ENCODE measurements around the gene TMEM108. TPM values are rescaled to one million over a fixed set of nuclear protein-coding genes. Genes with fewer than 3 reads are reported as not detected.

The TMEM108 gene
- total and polyA plus RNA-seq, 5 donors from 2014 or later: 0.11 TPM; not detected in 4

DNA sequence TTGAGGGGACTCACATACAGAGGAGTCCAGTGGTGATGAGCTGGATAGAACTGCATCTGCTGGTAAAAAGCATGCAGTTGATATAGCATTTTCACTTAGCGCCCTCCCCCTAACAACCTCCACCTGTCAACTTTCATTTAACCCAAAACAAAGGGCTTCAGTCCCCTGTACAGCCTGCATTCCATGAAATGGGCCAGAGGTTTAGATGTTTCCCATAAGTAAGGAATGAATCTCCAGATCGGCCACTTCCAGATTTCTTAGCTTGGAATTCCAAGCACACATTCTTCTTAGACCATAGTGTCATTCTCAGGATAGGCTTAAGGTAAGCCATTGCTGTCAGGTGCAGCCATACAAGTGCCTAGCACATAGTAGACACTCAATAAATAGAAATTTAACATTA lies 328.7 kb downstream of the TMEM108 start:
- DNase-seq: no peak
- H3K27ac ChIP-seq (ENCODE audit: insufficient read depth, low read length, poor library complexity, severe bottlenecking): no peak overlapping the region
- Mint-ChIP-seq H3K4me1 (peaks cover 0 to 2% (median under 1%) of the 10 kb centered on the region in 4 donors), H3K4me3 (no peak overlapping the region), H3K27me3 (no peaks in the 10 kb centered on the region), H3K9me3 (no peaks in the 10 kb centered on the region), H3K36me3 (peaks cover 4% of the 10 kb centered on the region), H3K27ac (no peak overlapping the region)
- H3K9me3 ChIP-seq (ENCODE audit: control insufficient read depth in 2 of 2, low read length in 2 of 2): no peaks in the 10 kb centered on the region
- no peak overlapping the region for H3K4me3 ChIP-seq (ENCODE audit: low read depth, low read length)
- ATAC-seq (ENCODE audit: low read depth in 2 of 2): no peak
- no peaks in the 10 kb centered on the region for H3K4me1 ChIP-seq (ENCODE audit: control insufficient read depth, insufficient read depth, low read length, poor library complexity, severe bottlenecking)
- no peaks in the 10 kb centered on the region for H3K36me3 ChIP-seq (ENCODE audit: control insufficient read depth, insufficient read depth, low read length)
- peaks cover 3% of the 10 kb centered on the region for H3K27me3 ChIP-seq (ENCODE audit: control insufficient read depth, insufficient read depth, low read length)

DNA sequence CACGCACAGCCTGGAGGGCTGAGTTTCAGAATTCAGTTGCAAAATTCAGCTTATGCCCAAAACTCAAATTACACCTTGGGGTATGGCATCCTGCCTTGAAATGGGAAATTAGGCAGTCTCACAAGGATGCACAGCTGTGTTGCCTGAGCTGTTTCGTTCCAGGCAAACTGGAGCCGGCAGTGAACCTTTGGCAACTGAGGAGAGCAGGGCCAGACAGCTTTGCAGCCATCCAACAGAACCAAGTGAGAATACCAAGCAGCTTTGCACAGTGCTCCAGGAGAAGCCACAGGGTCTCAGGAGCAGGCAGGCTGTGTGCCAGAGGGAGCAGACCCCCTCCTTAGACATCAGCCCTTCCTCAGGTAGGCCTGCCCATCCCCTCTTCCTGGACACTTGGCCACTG lies 329.2 kb downstream of the TMEM108 start:
- no peak for DNase-seq
- no peak overlapping the region for H3K4me3 ChIP-seq (ENCODE audit: low read depth, low read length)
- H3K4me3 Mint-ChIP-seq: no peak overlapping the region
- H3K4me1 Mint-ChIP-seq: peaks cover 0 to 2% (median under 1%) of the 10 kb centered on the region in 4 donors
- H3K27ac Mint-ChIP-seq: no peak overlapping the region
- no peak overlapping the region for H3K27ac ChIP-seq (ENCODE audit: insufficient read depth, low read length, poor library complexity, severe bottlenecking)
- no peaks in the 10 kb centered on the region for H3K4me1 ChIP-seq (ENCODE audit: control insufficient read depth, insufficient read depth, low read length, poor library complexity, severe bottlenecking)
- H3K9me3 ChIP-seq (ENCODE audit: control insufficient read depth in 2 of 2, low read length in 2 of 2): no peaks in the 10 kb centered on the region
- no peaks in the 10 kb centered on the region for H3K9me3 Mint-ChIP-seq
- no peak for ATAC-seq (ENCODE audit: low read depth in 2 of 2)
- H3K36me3 Mint-ChIP-seq: peaks cover 4% of the 10 kb centered on the region
- no peaks in the 10 kb centered on the region for H3K27me3 Mint-ChIP-seq
- no peaks in the 10 kb centered on the region for H3K36me3 ChIP-seq (ENCODE audit: control insufficient read depth, insufficient read depth, low read length)
- peaks cover 3% of the 10 kb centered on the region for H3K27me3 ChIP-seq (ENCODE audit: control insufficient read depth, insufficient read depth, low read length)

DNA sequence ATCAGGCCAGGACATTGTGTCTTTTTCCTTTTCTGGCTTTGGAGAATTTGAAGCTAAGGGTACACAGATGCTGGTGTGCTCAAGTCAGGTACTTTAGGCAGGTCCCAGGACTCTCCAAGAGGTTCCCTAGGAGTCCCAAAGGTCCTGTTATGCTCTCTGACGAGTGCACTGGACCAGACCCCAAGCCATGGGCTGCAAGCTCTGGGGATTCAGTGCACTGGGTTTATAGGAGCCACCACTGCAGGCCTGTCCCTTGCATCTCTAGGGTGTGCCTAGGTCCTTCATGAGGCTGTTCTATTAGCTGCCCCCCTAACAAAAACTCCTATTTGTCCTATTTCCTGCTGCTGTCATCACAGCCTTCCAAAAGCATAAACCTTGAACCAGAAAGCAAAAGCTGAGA lies 329.8 kb downstream of the TMEM108 start:
- Histone ChIP-seq H3K27ac (ENCODE audit: insufficient read depth, low read length, poor library complexity, severe bottlenecking) (no peak overlapping the region), H3K27me3 (ENCODE audit: control insufficient read depth, insufficient read depth, low read length) (peaks cover 3% of the 10 kb centered on the region), H3K9me3 (ENCODE audit: control insufficient read depth in 2 of 2, low read length in 2 of 2) (no peaks in the 10 kb centered on the region), H3K4me1 (ENCODE audit: control insufficient read depth, insufficient read depth, low read length, poor library complexity, severe bottlenecking) (no peaks in the 10 kb centered on the region), H3K36me3 (ENCODE audit: control insufficient read depth, insufficient read depth, low read length) (no peaks in the 10 kb centered on the region), H3K4me3 (ENCODE audit: low read depth, low read length) (no peak overlapping the region)
- Mint-ChIP-seq H3K27me3 (no peaks in the 10 kb centered on the region), H3K4me1 (peaks cover 0 to 1% (median 0%) of the 10 kb centered on the region in 4 donors), H3K4me3 (no peak overlapping the region), H3K27ac (no peak overlapping the region), H3K9me3 (no peaks in the 10 kb centered on the region), H3K36me3 (peaks cover 4% of the 10 kb centered on the region)
- ATAC-seq (ENCODE audit: low read depth in 2 of 2): no peak
- DNase-seq: no peak

- Histone ChIP-seq H3K4me1 (ENCODE audit: control insufficient read depth, insufficient read depth, low read length, poor library complexity, severe bottlenecking) (no peaks in the 10 kb centered on the region), H3K27me3 (ENCODE audit: control insufficient read depth, insufficient read depth, low read length) (peaks cover 3% of the 10 kb centered on the region), H3K9me3 (ENCODE audit: control insufficient read depth in 2 of 2, low read length in 2 of 2) (no peaks in the 10 kb centered on the region), H3K4me3 (ENCODE audit: low read depth, low read length) (no peak overlapping the region), H3K27ac (ENCODE audit: insufficient read depth, low read length, poor library complexity, severe bottlenecking) (no peak overlapping the region), H3K36me3 (ENCODE audit: control insufficient read depth, insufficient read depth, low read length) (no peaks in the 10 kb centered on the region)
- Mint-ChIP-seq H3K27ac (peak overlapping the region in 1 of 3 donors; percentile 20), H3K4me1 (no peaks in the 10 kb centered on the region), H3K36me3 (peaks cover 4% of the 10 kb centered on the region), H3K4me3 (no peak overlapping the region), H3K27me3 (no peaks in the 10 kb centered on the region), H3K9me3 (no peaks in the 10 kb centered on the region)
- ATAC-seq (ENCODE audit: low read depth in 2 of 2): no peak
- DNase-seq: no peak
Observed at GRCh38 chr3:133368371-133369067, 330.3 kb downstream of the TMEM108 start.

DNA sequence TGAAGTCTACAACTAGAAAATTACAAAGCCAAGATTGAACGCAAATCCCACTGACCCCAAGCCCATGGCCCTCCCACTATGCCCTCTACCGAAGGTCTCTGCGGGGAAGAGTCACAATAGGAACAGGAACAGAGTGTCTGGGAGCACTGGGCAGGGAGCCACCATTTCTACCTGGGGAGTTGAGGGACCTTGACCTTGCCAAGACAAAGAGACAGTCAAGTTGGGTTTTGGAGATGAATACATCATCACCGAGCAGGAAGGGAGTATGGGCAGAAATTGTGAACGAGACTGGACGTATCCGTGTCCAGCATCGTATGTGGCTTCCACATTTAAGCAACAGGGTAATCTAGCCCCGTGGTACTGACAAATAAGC lies 330.9 kb downstream of the TMEM108 start:
- H3K27ac Mint-ChIP-seq: peak overlapping the region in 1 of 3 donors; percentile 20
- H3K4me3 ChIP-seq (ENCODE audit: low read depth, low read length): no peak overlapping the region
- no peak for ATAC-seq (ENCODE audit: low read depth in 2 of 2)
- H3K4me1 ChIP-seq (ENCODE audit: control insufficient read depth, insufficient read depth, low read length, poor library complexity, severe bottlenecking): no peaks in the 10 kb centered on the region
- H3K4me1 Mint-ChIP-seq: no peaks in the 10 kb centered on the region
- H3K36me3 ChIP-seq (ENCODE audit: control insufficient read depth, insufficient read depth, low read length): no peaks in the 10 kb centered on the region
- H3K27me3 Mint-ChIP-seq: no peaks in the 10 kb centered on the region
- no peaks in the 10 kb centered on the region for H3K9me3 ChIP-seq (ENCODE audit: control insufficient read depth in 2 of 2, low read length in 2 of 2)
- no peak overlapping the region for H3K4me3 Mint-ChIP-seq
- peaks cover 3% of the 10 kb centered on the region for H3K27me3 ChIP-seq (ENCODE audit: control insufficient read depth, insufficient read depth, low read length)
- peaks cover 4% of the 10 kb centered on the region for H3K36me3 Mint-ChIP-seq
- DNase-seq: no peak
- no peaks in the 10 kb centered on the region for H3K9me3 Mint-ChIP-seq
- H3K27ac ChIP-seq (ENCODE audit: insufficient read depth, low read length, poor library complexity, severe bottlenecking): no peak overlapping the region

DNA sequence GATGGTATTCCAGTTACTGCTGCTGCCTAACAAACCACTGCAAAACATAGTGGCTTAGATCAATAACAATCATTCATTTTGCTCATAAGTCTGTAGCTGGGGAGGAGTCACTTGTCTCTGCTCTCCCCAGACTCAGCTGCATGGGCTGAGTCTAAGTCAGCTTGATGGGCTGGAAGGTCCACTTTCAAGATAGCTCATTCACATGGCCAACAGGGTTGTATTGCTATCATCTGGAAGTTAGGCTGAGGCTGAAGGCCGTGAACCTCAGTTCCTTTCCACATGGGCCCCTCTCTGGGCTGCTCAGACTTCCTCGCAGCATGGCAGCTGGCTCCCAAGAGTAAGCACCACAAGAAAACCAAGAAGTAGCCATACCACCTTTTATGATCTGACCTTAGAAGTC lies 333.0 kb downstream of the TMEM108 start:
- no peaks in the 10 kb centered on the region for H3K9me3 ChIP-seq (ENCODE audit: control insufficient read depth in 2 of 2, low read length in 2 of 2)
- Mint-ChIP-seq H3K27me3 (no peaks in the 10 kb centered on the region), H3K4me1 (no peaks in the 10 kb centered on the region), H3K27ac (no peak overlapping the region), H3K4me3 (no peak overlapping the region), H3K9me3 (no peaks in the 10 kb centered on the region), H3K36me3 (peaks cover 4% of the 10 kb centered on the region)
- DNase-seq (no peak), ATAC-seq (ENCODE audit: low read depth in 2 of 2) (no peak)
- no peaks in the 10 kb centered on the region for H3K4me1 ChIP-seq (ENCODE audit: control insufficient read depth, insufficient read depth, low read length, poor library complexity, severe bottlenecking)
- no peak overlapping the region for H3K4me3 ChIP-seq (ENCODE audit: low read depth, low read length)
- no peak overlapping the region for H3K27ac ChIP-seq (ENCODE audit: insufficient read depth, low read length, poor library complexity, severe bottlenecking)
- no peaks in the 10 kb centered on the region for H3K36me3 ChIP-seq (ENCODE audit: control insufficient read depth, insufficient read depth, low read length)
- H3K27me3 ChIP-seq (ENCODE audit: control insufficient read depth, insufficient read depth, low read length): peaks cover 3% of the 10 kb centered on the region

DNA sequence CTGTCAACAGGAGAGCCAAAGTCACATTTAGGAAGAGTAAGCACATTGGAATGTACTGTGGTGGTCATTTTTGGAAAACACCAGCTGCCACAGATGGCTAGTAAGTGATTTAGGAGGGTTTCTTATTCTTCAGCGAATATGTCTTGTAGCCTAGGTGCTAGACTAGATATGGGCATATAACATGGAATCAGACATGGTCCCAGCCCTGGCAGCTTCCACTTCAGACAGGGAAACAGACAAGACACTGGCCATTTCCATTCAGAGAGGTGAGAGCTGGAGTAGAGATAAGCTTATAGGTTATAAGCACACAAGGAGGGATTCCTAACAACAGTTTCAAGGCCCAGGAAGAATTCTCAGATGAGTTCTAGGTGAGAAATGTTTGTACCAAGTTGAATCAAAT lies 333.5 kb downstream of the TMEM108 start:
- no peaks in the 10 kb centered on the region for H3K9me3 Mint-ChIP-seq
- Histone ChIP-seq H3K27me3 (ENCODE audit: control insufficient read depth, insufficient read depth, low read length) (peaks cover 3% of the 10 kb centered on the region), H3K4me3 (ENCODE audit: low read depth, low read length) (no peak overlapping the region), H3K36me3 (ENCODE audit: control insufficient read depth, insufficient read depth, low read length) (no peaks in the 10 kb centered on the region), H3K27ac (ENCODE audit: insufficient read depth, low read length, poor library complexity, severe bottlenecking) (no peak overlapping the region), H3K9me3 (ENCODE audit: control insufficient read depth in 2 of 2, low read length in 2 of 2) (no peaks in the 10 kb centered on the region), H3K4me1 (ENCODE audit: control insufficient read depth, insufficient read depth, low read length, poor library complexity, severe bottlenecking) (no peaks in the 10 kb centered on the region)
- H3K27me3 Mint-ChIP-seq: no peaks in the 10 kb centered on the region
- ATAC-seq (ENCODE audit: low read depth in 2 of 2) (no peak), DNase-seq (no peak)
- H3K4me1 Mint-ChIP-seq: no peaks in the 10 kb centered on the region
- no peak overlapping the region for H3K27ac Mint-ChIP-seq
- H3K36me3 Mint-ChIP-seq: peaks cover 4% of the 10 kb centered on the region
- H3K4me3 Mint-ChIP-seq: no peak overlapping the region

DNA sequence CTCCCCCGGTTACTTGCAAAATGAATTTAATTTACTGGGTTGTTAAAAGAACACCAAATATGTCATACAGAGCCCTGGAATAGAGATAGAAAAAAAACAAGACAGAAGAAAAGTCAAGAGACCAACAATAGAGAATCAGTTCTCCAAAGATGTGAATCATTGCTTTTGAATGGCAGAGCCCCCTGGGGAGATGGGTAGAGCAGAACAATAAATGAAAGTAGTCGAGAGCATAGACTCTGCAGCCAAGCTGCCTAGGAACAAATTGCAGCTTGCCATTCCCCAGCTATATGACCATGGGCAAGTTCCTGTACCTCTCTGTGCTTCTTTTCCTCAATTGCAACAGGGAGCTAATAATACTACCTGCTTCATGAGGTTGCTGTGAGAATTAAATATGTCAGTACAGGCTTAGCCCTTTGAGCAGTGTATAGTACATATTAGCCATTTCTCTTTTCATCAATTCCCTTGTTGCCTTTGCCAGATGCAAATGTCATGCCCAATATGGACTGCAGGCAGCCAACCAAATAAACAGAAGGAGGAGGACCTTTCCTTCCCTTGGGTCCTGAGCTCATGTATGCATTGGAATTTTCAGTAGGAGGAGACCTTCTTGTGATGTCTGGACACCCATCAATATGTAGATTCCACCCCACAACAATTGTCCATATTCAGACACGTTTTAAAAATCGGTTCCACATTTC lies 336.7 kb downstream of the TMEM108 start:
- Mint-ChIP-seq H3K9me3 (no peaks in the 10 kb centered on the region), H3K36me3 (no peaks in the 10 kb centered on the region), H3K4me3 (no peak overlapping the region), H3K27ac (no peak overlapping the region), H3K4me1 (no peaks in the 10 kb centered on the region), H3K27me3 (no peaks in the 10 kb centered on the region)
- ATAC-seq (ENCODE audit: low read depth in 2 of 2): no peak
- Histone ChIP-seq H3K9me3 (ENCODE audit: control insufficient read depth in 2 of 2, low read length in 2 of 2) (no peaks in the 10 kb centered on the region), H3K4me3 (ENCODE audit: low read depth, low read length) (no peak overlapping the region), H3K27ac (ENCODE audit: insufficient read depth, low read length, poor library complexity, severe bottlenecking) (no peak overlapping the region), H3K36me3 (ENCODE audit: control insufficient read depth, insufficient read depth, low read length) (no peaks in the 10 kb centered on the region), H3K27me3 (ENCODE audit: control insufficient read depth, insufficient read depth, low read length) (peaks cover 3% of the 10 kb centered on the region), H3K4me1 (ENCODE audit: control insufficient read depth, insufficient read depth, low read length, poor library complexity, severe bottlenecking) (no peaks in the 10 kb centered on the region)
- DNase-seq: no peak

All from CD4-positive, CD25-positive, alpha-beta regulatory T cell (primary cell).